Endodermal cell (in vitro differentiated cells): ENCODE results near the gene BTG4. TPM values are rescaled to one million over a fixed set of nuclear protein-coding genes. Genes with fewer than 3 reads are reported as not detected.

Experiments
- DNase-seq: peaks from one replicate; pipeline ENCODE4 v3.0.0-alpha.2; 2017
- H3K27ac ChIP-seq: 2 replicates; pipeline ENCODE4 v1.5.1; 2013; ENCODE audit warnings: mild to moderate bottlenecking, low read depth, low read length, moderate library complexity
- H3K27me3 ChIP-seq: 2 replicates; pipeline ENCODE4 v1.6.1; 2013; ENCODE audit warnings: mild to moderate bottlenecking, low read length, moderate library complexity; ENCODE audit not compliant: insufficient read depth, control insufficient read depth, poor library complexity, severe bottlenecking
- H3K36me3 ChIP-seq: 2 replicates; pipeline ENCODE4 v1.7.0; 2013; ENCODE audit warnings: mild to moderate bottlenecking, low read length, moderate library complexity; ENCODE audit not compliant: control insufficient read depth, insufficient read depth
- H3K4me1 ChIP-seq: one replicate; pipeline ENCODE4 v1.7.0; 2013; ENCODE audit warnings: low read length; ENCODE audit not compliant: control insufficient read depth, insufficient read depth
- H3K4me3 ChIP-seq: 2 replicates; pipeline ENCODE4 v1.5.1; 2013; ENCODE audit warnings: mild to moderate bottlenecking, low read length, moderate library complexity
- H3K9ac ChIP-seq: 2 replicates; pipeline ENCODE4 v1.6.1; 2013; ENCODE audit warnings: mild to moderate bottlenecking, low read length, moderate library complexity; ENCODE audit not compliant: poor library complexity, severe bottlenecking; ENCODE audit errors: extremely low read depth
- H3K9me3 ChIP-seq: 2 replicates; pipeline ENCODE4 v1.6.1; 2013; ENCODE audit warnings: mild to moderate bottlenecking, low read length, moderate library complexity; ENCODE audit not compliant: control insufficient read depth
- H3K27ac Mint-ChIP-seq: 2 replicates; pipeline ENCODE4 v1.8.0; 2020; ENCODE audit warnings: mixed read lengths
- H3K27me3 Mint-ChIP-seq: 2 replicates; pipeline ENCODE4 v1.8.0; 2021; ENCODE audit warnings: mild to moderate bottlenecking, mixed read lengths; ENCODE audit not compliant: insufficient read depth
- H3K36me3 Mint-ChIP-seq: 2 replicates; pipeline ENCODE4 v1.8.0; 2020; ENCODE audit warnings: low read depth, mixed read lengths
- H3K4me1 Mint-ChIP-seq: 2 replicates; pipeline ENCODE4 v1.8.0; 2020; ENCODE audit warnings: mixed read lengths
- H3K4me3 Mint-ChIP-seq: 2 replicates; pipeline ENCODE4 v1.8.0; 2020; ENCODE audit warnings: mild to moderate bottlenecking, moderate library complexity, mixed read lengths
- H3K9me3 Mint-ChIP-seq: 2 replicates; pipeline ENCODE4 v1.8.0; 2020; ENCODE audit warnings: mild to moderate bottlenecking, mixed read lengths
- WGBS, 2 experiments: methylation state at CpG; one replicate each; pipeline versions ENCODE4 v1.1.5 to v1.1.7; 2013; ENCODE audit warnings: missing lambda C conversion rate in 2 of 2, mixed read lengths in 1 of 2; ENCODE audit not compliant: insufficient coverage in 1 of 2, insufficient read length in 1 of 2; 5-methylcytosine and 5-hydroxymethylcytosine counted together
- total RNA-seq, 2 donors: library from RNA; stranded (reverse); fragmentation: NEBNext Ultra II Directional in 1 of 2; extraction: Animal tissue kit (Norgen Biotek cat#: 25700) in 1 of 2; gene quantifications; 2 replicates in 1 of 2; 3 replicates in 1 of 2; pipeline ENCODE4 v1.2.1, GENCODE V29; 2021
- TF ChIP-seq, protein P1 (sequence below): fragments of 200-600 bp; sonication (generic); conservative IDR thresholded peaks from 2 replicates; pipeline ENCODE4 v1.5.0; 2021; ENCODE audit warnings: antibody characterized with exemption, mild to moderate bottlenecking

BTG4 gene
- total RNA-seq, 2 donors from 2014 or later: not detected

DNA sequence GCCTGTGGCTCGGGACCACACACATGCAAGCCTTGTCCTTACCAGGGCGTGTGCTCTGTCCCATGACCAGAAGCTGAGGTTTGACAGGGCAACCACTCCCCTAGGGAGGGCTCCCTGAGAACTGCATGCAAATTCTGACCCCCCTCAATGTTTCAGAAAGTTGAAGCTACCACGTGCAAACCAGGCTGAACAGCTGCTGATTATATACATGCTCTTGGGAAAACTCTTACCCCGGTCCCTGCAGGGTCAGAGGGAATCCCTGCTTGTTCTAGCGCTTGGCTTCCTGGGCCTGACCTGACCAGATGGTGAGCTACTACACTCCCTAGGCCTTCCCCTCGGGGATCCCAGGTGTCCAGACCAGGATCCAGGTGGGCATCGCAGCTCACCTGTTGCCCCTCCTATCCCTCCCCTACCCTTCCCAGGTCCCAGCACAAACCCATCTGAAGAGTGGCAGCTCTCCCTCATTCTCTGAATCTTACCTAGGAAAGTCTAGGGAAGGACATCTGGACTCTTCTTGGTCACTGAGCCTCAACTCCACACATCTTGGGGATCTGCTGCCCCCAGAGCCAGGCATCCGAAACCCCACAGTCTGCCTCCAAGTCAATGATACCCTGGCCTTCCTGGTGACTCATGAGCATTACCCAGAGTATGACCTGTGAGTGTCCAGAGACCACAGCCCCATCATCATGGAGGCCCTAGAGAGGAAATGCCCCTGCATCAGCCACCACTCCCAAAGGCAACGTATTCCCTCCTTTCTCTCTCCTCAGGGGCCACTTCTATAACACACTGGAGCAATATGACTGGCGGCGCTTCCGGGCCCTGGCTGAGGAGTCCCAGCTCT, 61.5 kb downstream of the BTG4 start:
- Histone ChIP-seq H3K27ac (no peak overlapping the region), H3K36me3 (no peaks in the 10 kb centered on the region), H3K4me1 (no peaks in the 10 kb centered on the region), H3K4me3 (no peak overlapping the region), H3K9me3 (no peaks in the 10 kb centered on the region), H3K27me3 (peaks cover 7% of the 10 kb centered on the region), H3K9ac (no peak overlapping the region)
- WGBS, 2 experiments: 84 to 91% methylated on average over 10 to 12 of the region's 12 CpGs
- TF ChIP-seq, protein P1, sequence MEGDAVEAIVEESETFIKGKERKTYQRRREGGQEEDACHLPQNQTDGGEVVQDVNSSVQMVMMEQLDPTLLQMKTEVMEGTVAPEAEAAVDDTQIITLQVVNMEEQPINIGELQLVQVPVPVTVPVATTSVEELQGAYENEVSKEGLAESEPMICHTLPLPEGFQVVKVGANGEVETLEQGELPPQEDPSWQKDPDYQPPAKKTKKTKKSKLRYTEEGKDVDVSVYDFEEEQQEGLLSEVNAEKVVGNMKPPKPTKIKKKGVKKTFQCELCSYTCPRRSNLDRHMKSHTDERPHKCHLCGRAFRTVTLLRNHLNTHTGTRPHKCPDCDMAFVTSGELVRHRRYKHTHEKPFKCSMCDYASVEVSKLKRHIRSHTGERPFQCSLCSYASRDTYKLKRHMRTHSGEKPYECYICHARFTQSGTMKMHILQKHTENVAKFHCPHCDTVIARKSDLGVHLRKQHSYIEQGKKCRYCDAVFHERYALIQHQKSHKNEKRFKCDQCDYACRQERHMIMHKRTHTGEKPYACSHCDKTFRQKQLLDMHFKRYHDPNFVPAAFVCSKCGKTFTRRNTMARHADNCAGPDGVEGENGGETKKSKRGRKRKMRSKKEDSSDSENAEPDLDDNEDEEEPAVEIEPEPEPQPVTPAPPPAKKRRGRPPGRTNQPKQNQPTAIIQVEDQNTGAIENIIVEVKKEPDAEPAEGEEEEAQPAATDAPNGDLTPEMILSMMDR: no peak
- Mint-ChIP-seq H3K4me1 (peaks cover 7% of the 10 kb centered on the region), H3K4me3 (no peak overlapping the region), H3K36me3 (no peaks in the 10 kb centered on the region), H3K27me3 (peaks cover 33% of the 10 kb centered on the region), H3K27ac (no peak overlapping the region), H3K9me3 (no peaks in the 10 kb centered on the region)
- no peak for DNase-seq

DNA sequence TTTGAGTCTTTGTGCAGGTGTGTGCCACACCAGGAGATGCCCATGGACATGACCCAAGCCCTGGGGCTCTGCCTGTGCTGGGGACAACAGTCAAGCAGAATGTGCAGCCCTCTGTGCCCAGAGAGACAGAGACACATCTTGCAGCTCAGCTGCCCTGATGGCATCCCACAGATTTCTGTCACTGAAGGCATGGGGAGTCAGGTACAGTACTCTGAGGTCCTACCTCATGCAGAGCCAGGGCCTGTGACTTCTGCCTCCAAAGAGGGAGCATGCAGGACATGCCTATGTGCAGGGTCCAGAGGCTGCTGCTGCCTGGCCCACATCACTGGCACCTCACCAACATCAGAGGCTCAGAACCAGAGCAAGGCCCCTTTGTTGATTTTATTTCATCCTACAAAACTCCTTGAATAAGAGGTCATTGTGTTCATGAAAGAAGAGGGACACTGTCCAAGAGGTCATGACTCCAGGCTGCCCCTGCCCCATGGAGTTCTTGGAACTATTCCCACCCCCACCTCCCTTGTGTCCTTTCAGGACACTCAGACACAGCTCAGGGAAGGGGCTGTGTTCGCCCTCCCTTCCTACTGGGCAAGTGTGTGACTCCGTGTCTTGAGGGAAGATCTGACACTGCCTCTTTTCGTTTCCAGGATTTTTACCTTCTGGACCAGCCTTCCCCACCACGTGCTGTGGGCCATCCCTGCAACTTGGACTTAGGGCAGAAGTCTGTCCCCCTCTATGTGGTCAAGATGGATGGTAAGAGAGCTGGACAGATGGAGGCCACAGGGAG, 62.3 kb downstream of the BTG4 start:
- H3K36me3 ChIP-seq: no peaks in the 10 kb centered on the region
- Mint-ChIP-seq H3K27me3 (peaks cover 25% of the 10 kb centered on the region), H3K27ac (no peak overlapping the region), H3K36me3 (no peaks in the 10 kb centered on the region), H3K9me3 (no peaks in the 10 kb centered on the region), H3K4me3 (no peak overlapping the region), H3K4me1 (peaks cover 1% of the 10 kb centered on the region)
- no peaks in the 10 kb centered on the region for H3K27me3 ChIP-seq
- TF ChIP-seq, protein P1: no peak
- H3K9ac ChIP-seq: no peak overlapping the region
- H3K9me3 ChIP-seq: no peaks in the 10 kb centered on the region
- DNase-seq: peak; percentile 17
- 90% methylated on average over 3 to 4 of the region's 4 CpGs for WGBS, 2 experiments
- no peak overlapping the region for H3K4me3 ChIP-seq
- H3K4me1 ChIP-seq: no peaks in the 10 kb centered on the region
- no peak overlapping the region for H3K27ac ChIP-seq

DNA sequence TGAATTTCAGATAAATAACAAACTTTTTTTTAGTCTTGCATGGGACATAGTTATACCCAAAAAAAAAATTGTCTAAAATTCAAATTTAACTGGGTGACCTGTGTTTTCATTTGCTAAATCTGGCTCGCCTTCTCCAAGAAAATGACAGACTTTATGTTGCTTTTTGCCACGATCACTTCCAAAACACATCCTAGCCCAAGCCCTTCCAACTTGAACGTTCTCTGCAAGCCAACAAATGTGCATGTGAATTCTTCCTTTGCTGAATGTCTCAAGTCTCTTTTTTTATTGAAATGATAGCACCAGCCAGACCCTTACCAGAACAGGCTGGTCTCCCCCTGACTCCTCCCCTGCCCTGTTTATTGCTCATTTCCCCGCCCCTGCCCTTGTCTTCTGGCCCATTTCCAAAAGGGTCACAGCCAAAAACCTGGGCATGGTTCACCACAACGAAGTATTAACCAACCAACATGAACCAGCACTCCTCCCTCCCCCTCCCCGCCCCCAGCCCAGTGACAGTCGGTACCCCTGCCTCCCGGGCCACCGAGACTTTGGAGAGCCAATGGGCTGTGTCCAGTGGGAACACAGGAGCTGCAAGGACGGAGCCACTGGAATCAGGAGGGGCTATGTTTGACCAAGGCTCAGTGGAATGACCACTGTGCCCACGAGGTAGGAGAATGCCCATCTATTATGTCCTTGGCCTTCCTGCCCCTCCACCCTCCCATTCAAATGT, 63.2 kb downstream of the BTG4 start:
- H3K27ac ChIP-seq: no peak overlapping the region
- no peaks in the 10 kb centered on the region for H3K4me1 Mint-ChIP-seq
- 84 to 93% methylated on average over 5 to 11 of the region's 11 CpGs for WGBS, 2 experiments
- no peak overlapping the region for H3K27ac Mint-ChIP-seq
- peaks cover 23% of the 10 kb centered on the region for H3K27me3 Mint-ChIP-seq
- no peaks in the 10 kb centered on the region for H3K36me3 Mint-ChIP-seq
- H3K4me3 Mint-ChIP-seq: no peak overlapping the region
- TF ChIP-seq, protein P1: no peak
- no peaks in the 10 kb centered on the region for H3K9me3 ChIP-seq
- no peak overlapping the region for H3K4me3 ChIP-seq
- no peaks in the 10 kb centered on the region for H3K27me3 ChIP-seq
- no peaks in the 10 kb centered on the region for H3K36me3 ChIP-seq
- H3K9me3 Mint-ChIP-seq: no peaks in the 10 kb centered on the region
- DNase-seq: peak; percentile 26
- no peak overlapping the region for H3K9ac ChIP-seq
- H3K4me1 ChIP-seq: no peaks in the 10 kb centered on the region
